ENCODE data around the gene SOD1.

SOD1 gene

GRCh38 chr21:31716106-31716505 is 56.6 kb downstream of the SOD1 start:
- intact Hi-C loops (cut with DNase I; ENCODE audit: low total_unique reads) = no loop called here
- no peak overlapping the region for H3K4me3 ChIP-seq
- peaks cover 0 to 68% (median 24%) of the 10 kb centered on the region in 4 donors for H3K4me1 ChIP-seq

More at GRCh38 chr21:31716106-31716505, 56.6 kb downstream of the SOD1 start:
- Histone ChIP-seq H3K27me3 (no peaks in the 10 kb centered on the region), H3K27ac (no peak overlapping the region), H3K36me3 (no peaks in the 10 kb centered on the region), H3K9me3 (no peaks in the 10 kb centered on the region)
- no peak for TF ChIP-seq CTCF (IDR thresholded peaks at IDR 0.05)
- DNase-seq = no peak
